GM12878 (cell line): ENCODE measurements around the gene FHL1. TPM values are rescaled to one million over a fixed set of nuclear protein-coding genes. Genes with fewer than 3 reads are reported as not detected.

Source experiments
- ATAC-seq: fragments of 200-7000 bp; cut with Tn5 transposase; 3 replicates; pipeline ENCODE4 v1.9.1; 2020; ENCODE audit warnings: mild to moderate bottlenecking, moderate library complexity
- BruUV-seq: library from RNA; stranded (reverse); fragments of 400-500 nt; replicated peaks from 2 replicates; lab custom pipeline; 2021; lab: Mats Ljungman, UMichigan
- CTCF ChIA-PET: fragments of 300-600 bp; sonication (Branson Sonifier 250); formaldehyde crosslinking; extraction: SDS; loops from one replicate; lab custom pipeline; 2021; ENCODE audit warnings: inconsistent platforms; lab: Yijun Ruan, JAX
- POLR2A ChIA-PET: fragments of 350-600 bp; formaldehyde crosslinking; extraction: SDS; loops from one replicate; lab custom pipeline; 2021; ENCODE audit warnings: inconsistent platforms; lab: Charles Lee
- RAD21 ChIA-PET: fragments of 300-600 bp; sonication (Branson Sonifier 250); formaldehyde crosslinking; loops from one replicate; lab custom pipeline; 2023; ENCODE audit warnings: antibody characterized with exemption; ENCODE audit not compliant: unreplicated experiment; lab: Charles Lee
- SMC1A ChIA-PET: fragments of 300-600 bp; sonication (Branson Sonifier 250); formaldehyde crosslinking; loops from one replicate; lab custom pipeline; 2023; ENCODE audit not compliant: unreplicated experiment, uncharacterized antibody; lab: Charles Lee
- DNase-seq: peaks from one replicate; pipeline ENCODE4 v3.0.0-alpha.2; 2011; ENCODE audit warnings: low read depth, low spot score
- FAIRE-seq: peaks from 3 replicates; lab custom pipeline; 2011; peaks lifted over from hg19 to GRCh38; lab: Jason Lieb, UNC
- H2AFZ ChIP-seq: 2 replicates; pipeline ENCODE4 v1.6.0; 2011; ENCODE audit warnings: low read depth, low read length, control low read depth; ENCODE audit not compliant: control insufficient read depth
- H3K27ac ChIP-seq: 2 replicates; pipeline ENCODE4 v1.5.1; 2011; ENCODE audit warnings: control low read depth; ENCODE audit not compliant: control insufficient read depth, insufficient read depth
- H3K27me3 ChIP-seq, 2 experiments: replicated peaks in 1 of 2; 2 replicates each; pipeline versions ENCODE4 v1.6.0 to v1.6.1; 2011; ENCODE audit warnings: low read length in 1 of 2; ENCODE audit not compliant: control insufficient read depth in 2 of 2, insufficient read depth in 2 of 2
- H3K36me3 ChIP-seq, 2 experiments: 2 replicates each; pipeline ENCODE4 v1.5.1; 2011; ENCODE audit warnings: low read length in 1 of 2; ENCODE audit not compliant: control insufficient read depth in 2 of 2, insufficient read depth in 2 of 2
- H3K4me1 ChIP-seq: 2 replicates; pipeline ENCODE4 v1.6.1; 2011; ENCODE audit warnings: mild to moderate bottlenecking, low read length, moderate library complexity, mixed read lengths; ENCODE audit not compliant: control insufficient read depth, insufficient read depth
- H3K4me2 ChIP-seq: 2 replicates; pipeline ENCODE4 v1.6.0; 2011; ENCODE audit warnings: control low read depth; ENCODE audit not compliant: control insufficient read depth, insufficient read depth
- H3K4me3 ChIP-seq: fragments of 200-600 bp; sonication (generic); 2 replicates; pipeline ENCODE4 v1.5.1; 2016
- H3K79me2 ChIP-seq: 2 replicates; pipeline ENCODE4 v1.6.0; 2011; ENCODE audit warnings: low read length; ENCODE audit not compliant: control insufficient read depth, insufficient read depth
- H3K9ac ChIP-seq: 2 replicates; pipeline ENCODE4 v1.8.0; 2011; ENCODE audit warnings: low read length, control low read depth, mixed read lengths; ENCODE audit not compliant: control insufficient read depth, insufficient read depth
- H3K9me3 ChIP-seq: replicated peaks from 3 replicates; pipeline ENCODE4 v1.5.1; 2011; ENCODE audit warnings: mild to moderate bottlenecking, low read length; ENCODE audit not compliant: control insufficient read depth, insufficient read depth
- H4K20me1 ChIP-seq: 2 replicates; pipeline ENCODE4 v1.6.0; 2011; ENCODE audit not compliant: control insufficient read depth, insufficient read depth
- CHD4 ChIP-seq: fragments of 200-600 bp; sonication (generic); IDR thresholded peaks from 2 replicates; pipeline ENCODE4 v1.6.1; 2016; ENCODE audit warnings: mild to moderate bottlenecking
- HDAC2 ChIP-seq: fragments of 200-600 bp; sonication (generic); IDR thresholded peaks from 2 replicates; pipeline ENCODE4 v1.6.1; 2017
- IRF3 ChIP-seq: fragments of 450-650 bp; IDR thresholded peaks from 2 replicates; pipeline ENCODE4 v1.6.1; 2014; ENCODE audit warnings: mild to moderate bottlenecking
- NFYA ChIP-seq: IDR thresholded peaks from 2 replicates; pipeline ENCODE4 v1.6.1; 2011; ENCODE audit warnings: low read depth, mild to moderate bottlenecking, low read length, improper control_type of control experiment, borderline replicate concordance
- RB1 ChIP-seq: fragments of 450-650 bp; formaldehyde crosslinking; IDR thresholded peaks from 2 replicates; pipeline ENCODE4 v1.6.1; 2017; ENCODE audit warnings: mild to moderate bottlenecking, borderline replicate concordance
- SIX5 ChIP-seq: IDR thresholded peaks from 2 replicates; pipeline ENCODE4 v1.6.1; 2011; ENCODE audit warnings: mild to moderate bottlenecking, low read depth, low read length, moderate library complexity; ENCODE audit not compliant: severe bottlenecking
- SPI1 ChIP-seq: IDR thresholded peaks from 2 replicates; pipeline ENCODE4 v1.6.1; 2011; ENCODE audit warnings: low read depth, mild to moderate bottlenecking, low read length, moderate library complexity, borderline replicate concordance; ENCODE audit not compliant: insufficient read depth
- TARDBP ChIP-seq: IDR thresholded peaks from 2 replicates; pipeline ENCODE4 v1.6.1; 2016; ENCODE audit warnings: borderline replicate concordance
- TCF12 ChIP-seq: IDR thresholded peaks from 2 replicates; pipeline ENCODE4 v1.6.1; 2011; ENCODE audit warnings: low read depth, mild to moderate bottlenecking, low read length
- ZSCAN29 ChIP-seq: fragments of 450-650 bp; IDR thresholded peaks from 2 replicates; pipeline ENCODE4 v1.6.1; 2017; ENCODE audit warnings: mild to moderate bottlenecking, moderate library complexity
- WGBS: methylation state at CpG from one replicate; pipeline ENCODE4 v1.1.6; 2016; ENCODE audit warnings: low lambda C conversion rate; ENCODE audit not compliant: insufficient replicate concordance, insufficient coverage; ENCODE audit errors: missing lambda C conversion rate; 5-methylcytosine and 5-hydroxymethylcytosine counted together
- in situ Hi-C: fragments of 300-500 bp; cut with MboI; formaldehyde crosslinking; loops from 9 replicates; pipeline ENCODE4 v1.14.3; 2018; ENCODE audit warnings: mixed read lengths
- intact Hi-C: fragments of 100-400 bp; cut with micrococcal nuclease; formaldehyde crosslinking; loops from one replicate; pipeline ENCODE4 v1.14.2; 2022; ENCODE audit not compliant: unreplicated experiment
- polyA plus RNA-seq, 11 experiments: library from polyadenylated mRNA; depleted of rRNA in 4 of 11; unstranded in 6 of 11; stranded (reverse) in 5 of 11; fragments of >200 nt; fragmentation: Nextera tagmentation in 4 of 11; fragmentation: Illumina TruSeq in 1 of 11; extraction: Ambion mirVana in 4 of 11; extraction: Trizol in 1 of 11; gene quantifications; 1 replicate in 1 of 11; 2 replicates in 10 of 11; pipeline versions ENCODE4 v1.2.1 to v1.2.3, GENCODE V29; 2011 to 2016; ENCODE audit warnings: inconsistent platforms in 2 of 11, missing spikeins in 2 of 11, low read depth in 1 of 11
- total RNA-seq, 4 experiments: library from RNA; depleted of rRNA in 3 of 4; stranded (reverse); fragments of >200 nt in 3 of 4; fragmentation: Illumina TruSeq in 1 of 4; extraction: Trizol in 1 of 4; gene quantifications; 2 replicates each; pipeline versions ENCODE4 v1.2.1 to v1.2.3, GENCODE V29; 2013 to 2021
- TF ChIP-seq, protein P1 (sequence below): IDR thresholded peaks from 2 replicates; pipeline ENCODE4 v1.6.1; 2012; ENCODE audit warnings: low read depth, low read length, improper control_type of control experiment
- TF ChIP-seq, protein P2 (sequence below): IDR thresholded peaks from 2 replicates; pipeline ENCODE4 v1.6.1; 2012; ENCODE audit warnings: low read depth, low read length, improper control_type of control experiment
- TF ChIP-seq, protein P3 (sequence below): fragments of 450-650 bp; IDR thresholded peaks from 2 replicates; pipeline ENCODE4 v1.6.1; 2017; ENCODE audit warnings: borderline replicate concordance
- TF ChIP-seq, protein P4 (sequence below): fragments of 450-650 bp; IDR thresholded peaks from 2 replicates; pipeline ENCODE4 v1.6.1; 2016; ENCODE audit warnings: mild to moderate bottlenecking
- TF ChIP-seq, protein P5 (sequence below): IDR thresholded peaks from 2 replicates; pipeline ENCODE4 v1.6.1; 2011; ENCODE audit warnings: low read depth, mild to moderate bottlenecking, low read length, moderate library complexity, borderline replicate concordance; ENCODE audit errors: extremely low read depth

Gene FHL1
- total and polyA plus RNA-seq, 10 of the 15 experiments (the other 5 are each of a cell fraction or from before 2014, with no cell fraction given), result 0.13 to 0.59 (median 0.34) TPM; not detected in 1

GRCh38 chrX:136156560-136157117, 9.3 kb downstream of the FHL1 start:
- no peaks in the 10 kb centered on the region for H3K4me1 ChIP-seq
- H3K79me2 ChIP-seq, result no peaks in the 10 kb centered on the region
- ChIA-PET CTCF (interaction anchor here (1.0 to 1.3 kb wide), 2 partner anchors 14 to 128 kb away, joined by 3 to 7 read pairs; no protein-coding TSS in a partner anchor), POLR2A (no interaction called here), RAD21 (interaction anchor here (2.1 kb wide), 1 partner anchor 128 kb away, joined by 7 read pairs; no protein-coding TSS in a partner anchor), SMC1A (interaction anchor here (0.6 to 0.9 kb wide), 2 partner anchors 89 to 128 kb away, joined by 3 read pairs; no protein-coding TSS in a partner anchor)
- H3K27me3 ChIP-seq, result no peaks in the 10 kb centered on the region
- no peak overlapping the region for H2AFZ ChIP-seq
- no peaks in the 10 kb centered on the region for H3K36me3 ChIP-seq
- no peaks in the 10 kb centered on the region for H3K9me3 ChIP-seq
- no peak overlapping the region for H3K27ac ChIP-seq
- 19% methylated on average over 5 of the region's 5 CpGs for WGBS
- no TSS peak for BruUV-seq
- no peak for DNase-seq
- H3K4me2 ChIP-seq, result no peak overlapping the region
- H4K20me1 ChIP-seq, result no peaks in the 10 kb centered on the region
- ATAC-seq, result no peak
- in situ Hi-C loops (no loop called here), intact Hi-C loops (no loop called here)
- no peak for FAIRE-seq
- H3K4me3 ChIP-seq, result no peak overlapping the region
- H3K9ac ChIP-seq, result no peak overlapping the region
- TF ChIP-seq RB1 (no peak), SPI1 (no peak), IRF3 (no peak), SIX5 (no peak), ZSCAN29 (no peak), CHD4 (no peak), TARDBP (no peak), TCF12 (no peak), HDAC2 (no peak), NFYA (no peak)
- TF ChIP-seq, protein P1, sequence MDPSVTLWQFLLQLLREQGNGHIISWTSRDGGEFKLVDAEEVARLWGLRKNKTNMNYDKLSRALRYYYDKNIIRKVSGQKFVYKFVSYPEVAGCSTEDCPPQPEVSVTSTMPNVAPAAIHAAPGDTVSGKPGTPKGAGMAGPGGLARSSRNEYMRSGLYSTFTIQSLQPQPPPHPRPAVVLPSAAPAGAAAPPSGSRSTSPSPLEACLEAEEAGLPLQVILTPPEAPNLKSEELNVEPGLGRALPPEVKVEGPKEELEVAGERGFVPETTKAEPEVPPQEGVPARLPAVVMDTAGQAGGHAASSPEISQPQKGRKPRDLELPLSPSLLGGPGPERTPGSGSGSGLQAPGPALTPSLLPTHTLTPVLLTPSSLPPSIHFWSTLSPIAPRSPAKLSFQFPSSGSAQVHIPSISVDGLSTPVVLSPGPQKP, result no peak
- TF ChIP-seq, protein P2, sequence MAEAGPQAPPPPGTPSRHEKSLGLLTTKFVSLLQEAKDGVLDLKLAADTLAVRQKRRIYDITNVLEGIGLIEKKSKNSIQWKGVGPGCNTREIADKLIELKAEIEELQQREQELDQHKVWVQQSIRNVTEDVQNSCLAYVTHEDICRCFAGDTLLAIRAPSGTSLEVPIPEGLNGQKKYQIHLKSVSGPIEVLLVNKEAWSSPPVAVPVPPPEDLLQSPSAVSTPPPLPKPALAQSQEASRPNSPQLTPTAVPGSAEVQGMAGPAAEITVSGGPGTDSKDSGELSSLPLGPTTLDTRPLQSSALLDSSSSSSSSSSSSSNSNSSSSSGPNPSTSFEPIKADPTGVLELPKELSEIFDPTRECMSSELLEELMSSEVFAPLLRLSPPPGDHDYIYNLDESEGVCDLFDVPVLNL, result no peak
- TF ChIP-seq, protein P3, sequence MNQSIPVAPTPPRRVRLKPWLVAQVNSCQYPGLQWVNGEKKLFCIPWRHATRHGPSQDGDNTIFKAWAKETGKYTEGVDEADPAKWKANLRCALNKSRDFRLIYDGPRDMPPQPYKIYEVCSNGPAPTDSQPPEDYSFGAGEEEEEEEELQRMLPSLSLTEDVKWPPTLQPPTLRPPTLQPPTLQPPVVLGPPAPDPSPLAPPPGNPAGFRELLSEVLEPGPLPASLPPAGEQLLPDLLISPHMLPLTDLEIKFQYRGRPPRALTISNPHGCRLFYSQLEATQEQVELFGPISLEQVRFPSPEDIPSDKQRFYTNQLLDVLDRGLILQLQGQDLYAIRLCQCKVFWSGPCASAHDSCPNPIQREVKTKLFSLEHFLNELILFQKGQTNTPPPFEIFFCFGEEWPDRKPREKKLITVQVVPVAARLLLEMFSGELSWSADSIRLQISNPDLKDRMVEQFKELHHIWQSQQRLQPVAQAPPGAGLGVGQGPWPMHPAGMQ, result no peak
- TF ChIP-seq, protein P4, sequence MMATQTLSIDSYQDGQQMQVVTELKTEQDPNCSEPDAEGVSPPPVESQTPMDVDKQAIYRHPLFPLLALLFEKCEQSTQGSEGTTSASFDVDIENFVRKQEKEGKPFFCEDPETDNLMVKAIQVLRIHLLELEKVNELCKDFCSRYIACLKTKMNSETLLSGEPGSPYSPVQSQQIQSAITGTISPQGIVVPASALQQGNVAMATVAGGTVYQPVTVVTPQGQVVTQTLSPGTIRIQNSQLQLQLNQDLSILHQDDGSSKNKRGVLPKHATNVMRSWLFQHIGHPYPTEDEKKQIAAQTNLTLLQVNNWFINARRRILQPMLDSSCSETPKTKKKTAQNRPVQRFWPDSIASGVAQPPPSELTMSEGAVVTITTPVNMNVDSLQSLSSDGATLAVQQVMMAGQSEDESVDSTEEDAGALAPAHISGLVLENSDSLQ, result no peak
- TF ChIP-seq, protein P5, sequence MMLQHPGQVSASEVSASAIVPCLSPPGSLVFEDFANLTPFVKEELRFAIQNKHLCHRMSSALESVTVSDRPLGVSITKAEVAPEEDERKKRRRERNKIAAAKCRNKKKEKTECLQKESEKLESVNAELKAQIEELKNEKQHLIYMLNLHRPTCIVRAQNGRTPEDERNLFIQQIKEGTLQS, result no peak
